Endothelial cell of umbilical vein (primary cell): ENCODE results near the gene ZMIZ1. TPM values are rescaled to one million over a fixed set of nuclear protein-coding genes. Genes with fewer than 3 reads are reported as not detected.

ENCODE experiments used
- BruUV-seq: library from RNA; stranded (reverse); fragments of 400-500 nt; replicated peaks from 2 replicates; lab custom pipeline; 2021; lab: Mats Ljungman, UMichigan
- CTCF ChIA-PET: fragments of 300-600, 350-600 bp; sonication (Branson Sonifier 250); formaldehyde crosslinking; loops from one replicate; lab custom pipeline; 2021; ENCODE audit warnings: antibody characterized with exemption, inconsistent platforms; lab: Charles Lee
- POLR2A ChIA-PET: fragments of 300-600, 350-600 bp; sonication (Branson Sonifier 250); formaldehyde crosslinking; loops from one replicate; lab custom pipeline; 2021; ENCODE audit warnings: antibody characterized with exemption, inconsistent platforms; lab: Charles Lee
- DNase-seq: peaks from one replicate; pipeline ENCODE4 v3.0.0-alpha.2; 2011; ENCODE audit warnings: low read depth, low spot score
- FAIRE-seq: peaks from 2 replicates; lab custom pipeline; 2011; peaks lifted over from hg19 to GRCh38; lab: Jason Lieb, UNC
- H2AFZ ChIP-seq: 2 replicates; pipeline ENCODE4 v1.6.0; 2012; ENCODE audit warnings: low read depth, low read length, control low read depth, inconsistent platforms
- H3K27ac ChIP-seq: 2 replicates; pipeline ENCODE4 v1.5.1; 2011; ENCODE audit warnings: low read depth, mild to moderate bottlenecking, control low read depth, low read length, moderate library complexity; ENCODE audit not compliant: insufficient read depth
- H3K27me3 ChIP-seq, 2 experiments: 2 replicates each; pipeline versions ENCODE4 v1.6.0 to v1.6.1; 2011; ENCODE audit warnings: low read length in 2 of 2, mixed read lengths in 1 of 2; ENCODE audit not compliant: control insufficient read depth in 2 of 2, insufficient read depth in 2 of 2
- H3K36me3 ChIP-seq, 2 experiments: 2 replicates in 1 of 2; 3 replicates in 1 of 2; pipeline ENCODE4 v1.5.1; 2011; ENCODE audit warnings: low read length in 2 of 2, mild to moderate bottlenecking in 1 of 2, moderate library complexity in 1 of 2; ENCODE audit not compliant: control insufficient read depth in 2 of 2, insufficient read depth in 2 of 2; ENCODE audit errors: extremely low read depth in 1 of 2
- H3K4me1 ChIP-seq: 3 replicates; pipeline ENCODE4 v1.5.1; 2011; ENCODE audit warnings: mild to moderate bottlenecking, low read length; ENCODE audit not compliant: control insufficient read depth, insufficient read depth; ENCODE audit errors: extremely low read depth
- H3K4me2 ChIP-seq: 2 replicates; pipeline ENCODE4 v1.6.1; 2011; ENCODE audit warnings: low read length, control low read depth, mixed read lengths; ENCODE audit not compliant: insufficient read depth
- H3K4me3 ChIP-seq, 3 experiments: fragments of 200-600 bp in 1 of 3; sonication (generic), shearing (Covaris generic) in 1 of 3; replicated peaks in 1 of 3; 2 replicates each; pipeline ENCODE4 v1.5.1; 2011 to 2016; ENCODE audit warnings: control low read depth in 3 of 3, low read length in 3 of 3, mild to moderate bottlenecking in 2 of 3, inconsistent platforms in 1 of 3, low read depth in 1 of 3, moderate library complexity in 1 of 3; ENCODE audit not compliant: insufficient read depth in 1 of 3
- H3K79me2 ChIP-seq: 2 replicates; pipeline ENCODE4 v1.6.0; 2012; ENCODE audit warnings: low read length, inconsistent platforms; ENCODE audit not compliant: control insufficient read depth, insufficient read depth
- H3K9ac ChIP-seq: replicated peaks from 2 replicates; pipeline ENCODE3; 2011; ENCODE audit warnings: low read length, control low read depth; ENCODE audit not compliant: insufficient read depth; ENCODE audit errors: extremely low read depth
- H3K9me1 ChIP-seq: replicated peaks from 3 replicates; pipeline ENCODE4 v1.6.0; 2011; ENCODE audit warnings: mild to moderate bottlenecking, low read length; ENCODE audit not compliant: control insufficient read depth, insufficient read depth; ENCODE audit errors: extremely low read depth
- H3K9me3 ChIP-seq: replicated peaks from 2 replicates; pipeline ENCODE4 v1.5.1; 2012; ENCODE audit warnings: low read length, inconsistent platforms; ENCODE audit not compliant: control insufficient read depth, insufficient read depth
- H4K20me1 ChIP-seq: replicated peaks from 2 replicates; pipeline ENCODE3; 2011; ENCODE audit warnings: mild to moderate bottlenecking, low read length; ENCODE audit not compliant: control insufficient read depth, insufficient read depth; ENCODE audit errors: extremely low read depth
- CTCF ChIP-seq, 2 donors: IDR thresholded peaks; 1 replicate in 1 of 2; 2 replicates in 1 of 2; pipeline ENCODE4 v1.5.1; 2011; ENCODE audit warnings: low read length in 2 of 2, mild to moderate bottlenecking in 2 of 2, moderate library complexity in 2 of 2, control low read depth in 1 of 2, inconsistent platforms in 1 of 2, low read depth in 1 of 2; ENCODE audit not compliant: insufficient read depth in 1 of 2; ENCODE audit errors: extremely low read depth in 1 of 2
- EZH2 ChIP-seq: IDR thresholded peaks from 2 replicates; pipeline ENCODE4 v1.6.1; 2012; ENCODE audit warnings: borderline replicate concordance, low read depth, mild to moderate bottlenecking, moderate library complexity, low read length, inconsistent platforms; ENCODE audit not compliant: severe bottlenecking
- FOS ChIP-seq: IDR thresholded peaks from 2 replicates; pipeline ENCODE4 v1.6.1; 2011; ENCODE audit warnings: mild to moderate bottlenecking, low read length, moderate library complexity, borderline replicate concordance; ENCODE audit not compliant: insufficient read depth
- GATA2 ChIP-seq: IDR thresholded peaks from 2 replicates; pipeline ENCODE4 v1.7.0; 2011; ENCODE audit warnings: low read depth, mild to moderate bottlenecking, moderate library complexity, mixed read lengths, low read length; ENCODE audit not compliant: insufficient read length, insufficient read depth
- JUN ChIP-seq: IDR thresholded peaks from 2 replicates; pipeline ENCODE4 v1.6.1; 2011; ENCODE audit warnings: borderline replicate concordance, low read depth; ENCODE audit not compliant: insufficient read length, insufficient read depth
- MAX ChIP-seq: IDR thresholded peaks from 2 replicates; pipeline ENCODE4 v1.6.1; 2011; ENCODE audit not compliant: insufficient read depth, insufficient read length
- MYC ChIP-seq: IDR thresholded peaks from one replicate; pipeline ENCODE4 v1.6.1; 2011; ENCODE audit warnings: mild to moderate bottlenecking, low read depth, low read length
- POLR2A ChIP-seq: IDR thresholded peaks from 2 replicates; pipeline ENCODE4 v1.6.1; 2012; ENCODE audit warnings: low read depth, mild to moderate bottlenecking, control low read depth, low read length
- POLR2AphosphoS5 ChIP-seq: IDR thresholded peaks from 2 replicates; pipeline ENCODE4 v1.6.1; 2012; ENCODE audit warnings: low read depth, mild to moderate bottlenecking, control low read depth, low read length, moderate library complexity; ENCODE audit not compliant: insufficient read depth
- dilution Hi-C: fragments of 300-500 bp; cut with MboI; formaldehyde crosslinking; loops from one replicate; pipeline ENCODE4 v1.15.0; 2019; ENCODE audit warnings: low sequenced_read_pairs; ENCODE audit not compliant: extremely low pct_ligation_motif_present
- intact Hi-C: fragments of 100-400 bp; cut with micrococcal nuclease; formaldehyde crosslinking; loops from one replicate; pipeline ENCODE4 v1.10.0; 2022
- polyA plus RNA-seq, 4 experiments: library from polyadenylated mRNA; depleted of rRNA in 3 of 4; stranded (reverse) in 3 of 4; unstranded in 1 of 4; fragments of >200 nt; gene quantifications; 2 replicates each; pipeline versions ENCODE4 v1.2.1 to v1.2.3, GENCODE V29; 2011 to 2012; ENCODE audit warnings: missing spikeins in 1 of 4
- total RNA-seq: library from RNA; stranded (reverse); gene quantifications from 2 replicates; pipeline ENCODE4 v1.2.3, GENCODE V29; 2021

ZMIZ1 gene
- total and polyA plus RNA-seq, 2 donors (not counting 3 experiments of a cell fraction or from before 2014, with no cell fraction given) = 12.5 to 46.7 TPM

GRCh38 chr10:79353000-79353406 is 284.2 kb downstream of the ZMIZ1 start:
- no peak overlapping the region for H3K9ac ChIP-seq
- POLR2A ChIA-PET = no interaction called here
- H3K79me2 ChIP-seq = peaks cover 14% of the 10 kb centered on the region
- dilution Hi-C loops = no loop called here
- DNase-seq = no peak
- H3K4me1 ChIP-seq = peaks cover 10% of the 10 kb centered on the region
- peaks cover 7 to 38% of the 10 kb centered on the region in 2 experiments for H3K36me3 ChIP-seq
- no peak for FAIRE-seq
- no peaks in the 10 kb centered on the region for H3K9me3 ChIP-seq
- H4K20me1 ChIP-seq = no peaks in the 10 kb centered on the region
- H3K27me3 ChIP-seq = no peaks in the 10 kb centered on the region
- no peaks in the 10 kb centered on the region for H3K9me1 ChIP-seq
- TF ChIP-seq POLR2A = no peak
- no peak for TF ChIP-seq POLR2AphosphoS5
- no peak for TF ChIP-seq CTCF (IDR thresholded peaks at IDR 0.05; ENCODE audit: extremely low read depth in 1 of 2, insufficient read depth in 1 of 2, low read depth in 1 of 2, low read length in 2 of 2)
- TF ChIP-seq GATA2 = no peak
- TF ChIP-seq JUN = no peak
- no peak for TF ChIP-seq FOS
- TF ChIP-seq EZH2 = no peak
- no peak for TF ChIP-seq MAX
- no peak for TF ChIP-seq MYC
- no peak overlapping the region for H3K4me2 ChIP-seq
- CTCF ChIA-PET = no interaction called here
- no peak overlapping the region for H2AFZ ChIP-seq
- no peak overlapping the region for H3K4me3 ChIP-seq
- no peak overlapping the region for H3K27ac ChIP-seq
- intact Hi-C loops = no loop called here
- BruUV-seq = no TSS peak
